ENCODE measurements around the gene HEXIM1. TPM values are rescaled to one million over a fixed set of nuclear protein-coding genes. Genes with fewer than 3 reads are reported as not detected.

Gene HEXIM1
- total and polyA plus RNA-seq, 10 donors = 12.9 to 43.1 (median 26.7) TPM

DNA sequence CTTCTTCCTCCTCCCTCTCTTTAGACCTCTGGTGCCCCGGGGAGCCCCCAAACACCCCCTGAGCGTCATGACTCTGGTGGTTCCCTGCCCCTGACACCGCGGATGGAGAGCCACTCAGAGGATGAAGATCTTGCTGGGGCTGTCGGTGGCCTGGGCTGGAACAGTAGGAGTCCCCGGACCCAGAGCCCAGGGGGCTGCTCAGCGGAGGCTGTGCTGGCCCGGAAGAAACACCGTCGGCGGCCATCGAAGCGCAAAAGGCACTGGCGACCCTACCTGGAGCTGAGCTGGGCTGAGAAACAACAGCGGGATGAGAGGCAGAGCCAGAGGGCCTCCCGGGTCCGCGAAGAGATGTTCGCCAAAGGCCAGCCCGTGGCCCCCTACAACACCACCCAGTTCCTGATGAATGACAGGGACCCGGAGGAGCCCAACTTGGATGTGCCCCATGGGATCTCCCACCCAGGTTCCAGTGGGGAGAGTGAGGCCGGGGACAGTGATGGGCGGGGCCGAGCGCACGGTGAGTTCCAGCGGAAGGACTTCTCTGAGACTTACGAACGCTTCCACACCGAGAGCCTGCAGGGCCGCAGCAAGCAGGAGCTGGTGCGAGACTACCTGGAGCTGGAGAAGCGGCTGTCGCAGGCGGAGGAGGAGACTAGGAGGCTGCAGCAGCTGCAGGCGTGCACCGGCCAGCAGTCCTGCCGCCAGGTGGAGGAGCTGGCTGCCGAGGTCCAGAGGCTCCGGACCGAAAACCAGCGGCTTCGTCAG is 20.9 kb downstream of the HEXIM1 start:
- H3K27me3 ChIP-seq (replicated peaks in 1 of 7) = no peaks in the 10 kb centered on the region
- no peak for DNase-seq
- intact Hi-C loops (cut with DNase I; ENCODE audit: low total_unique reads) = no loop called here
- WGBS, 5 donors = 94 to 96% (median 95%) methylated on average over 32 to 43 of the region's 43 CpGs
- H3K9me3 ChIP-seq = no peaks in the 10 kb centered on the region
- no peak overlapping the region for H3K4me3 ChIP-seq
- TF ChIP-seq POLR2A (IDR thresholded peaks at IDR 0.05) (no peak), POLR2AphosphoS5 (IDR thresholded peaks at IDR 0.05) (no peak)
- TF ChIP-seq, protein P1, sequence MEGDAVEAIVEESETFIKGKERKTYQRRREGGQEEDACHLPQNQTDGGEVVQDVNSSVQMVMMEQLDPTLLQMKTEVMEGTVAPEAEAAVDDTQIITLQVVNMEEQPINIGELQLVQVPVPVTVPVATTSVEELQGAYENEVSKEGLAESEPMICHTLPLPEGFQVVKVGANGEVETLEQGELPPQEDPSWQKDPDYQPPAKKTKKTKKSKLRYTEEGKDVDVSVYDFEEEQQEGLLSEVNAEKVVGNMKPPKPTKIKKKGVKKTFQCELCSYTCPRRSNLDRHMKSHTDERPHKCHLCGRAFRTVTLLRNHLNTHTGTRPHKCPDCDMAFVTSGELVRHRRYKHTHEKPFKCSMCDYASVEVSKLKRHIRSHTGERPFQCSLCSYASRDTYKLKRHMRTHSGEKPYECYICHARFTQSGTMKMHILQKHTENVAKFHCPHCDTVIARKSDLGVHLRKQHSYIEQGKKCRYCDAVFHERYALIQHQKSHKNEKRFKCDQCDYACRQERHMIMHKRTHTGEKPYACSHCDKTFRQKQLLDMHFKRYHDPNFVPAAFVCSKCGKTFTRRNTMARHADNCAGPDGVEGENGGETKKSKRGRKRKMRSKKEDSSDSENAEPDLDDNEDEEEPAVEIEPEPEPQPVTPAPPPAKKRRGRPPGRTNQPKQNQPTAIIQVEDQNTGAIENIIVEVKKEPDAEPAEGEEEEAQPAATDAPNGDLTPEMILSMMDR (IDR thresholded peaks at IDR 0.05 in 8 of 11, conservative IDR thresholded peaks at IDR 0.05 in 3 of 11) = no peak
- peaks cover 0 to 52% (median 30%) of the 10 kb centered on the region in 6 donors for H3K4me1 ChIP-seq
- peaks cover 0 to 20% (median 4%) of the 10 kb centered on the region in 6 donors for H3K36me3 ChIP-seq
- no peak overlapping the region for H3K27ac ChIP-seq

DNA sequence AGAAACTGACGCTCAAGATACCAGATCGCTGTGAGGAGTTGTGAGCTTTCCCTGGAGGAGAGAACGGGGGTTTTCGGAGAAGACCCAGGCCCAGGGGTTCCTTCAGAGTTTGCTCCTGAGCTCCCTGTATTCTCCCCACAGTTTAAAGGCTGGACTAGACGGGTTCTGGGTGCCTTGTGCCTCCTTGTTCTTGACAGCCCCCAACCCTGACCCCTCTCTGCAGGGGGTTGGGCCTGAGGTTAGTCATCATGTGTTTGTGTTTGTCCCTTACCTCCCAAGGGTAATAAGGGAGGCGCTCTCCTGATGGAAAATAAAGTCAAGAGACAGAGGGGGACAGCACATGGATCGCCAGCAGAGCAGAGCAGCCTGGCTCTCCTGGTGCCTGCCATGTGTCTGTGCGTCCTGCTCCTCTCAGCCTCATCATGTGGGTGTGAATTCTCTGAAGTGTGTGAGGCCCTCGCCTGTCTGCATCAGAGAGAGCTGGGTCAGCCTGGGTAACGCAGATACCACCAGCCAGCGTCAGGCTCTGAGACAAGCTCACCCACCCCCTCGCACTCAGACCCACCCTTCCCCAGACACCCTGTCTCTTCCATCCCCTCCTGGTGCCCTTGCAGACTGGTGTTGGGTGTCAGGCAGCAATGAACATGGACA is 22.1 kb downstream of the HEXIM1 start:
- Histone ChIP-seq H3K27ac (peak overlapping the region in 6 of 8 donors; percentile 58 to 90 (median 80)), H3K27me3 (replicated peaks in 1 of 7) (no peaks in the 10 kb centered on the region), H3K9me3 (no peaks in the 10 kb centered on the region), H3K4me3 (no peak overlapping the region), H3K4me1 (peaks cover 0 to 50% (median 30%) of the 10 kb centered on the region in 6 donors), H3K36me3 (peaks cover 0 to 20% (median 4%) of the 10 kb centered on the region in 6 donors)
- TF ChIP-seq, protein P1 (IDR thresholded peaks at IDR 0.05 in 8 of 11, conservative IDR thresholded peaks at IDR 0.05 in 3 of 11) = no peak
- no peak for TF ChIP-seq POLR2AphosphoS5 (IDR thresholded peaks at IDR 0.05)
- TF ChIP-seq POLR2A (IDR thresholded peaks at IDR 0.05) = no peak
- no peak for DNase-seq
- intact Hi-C loops (cut with DNase I; ENCODE audit: low total_unique reads) = no loop called here
- WGBS, 5 donors = 85 to 92% (median 88%) methylated on average over 10 to 12 of the region's 12 CpGs

DNA sequence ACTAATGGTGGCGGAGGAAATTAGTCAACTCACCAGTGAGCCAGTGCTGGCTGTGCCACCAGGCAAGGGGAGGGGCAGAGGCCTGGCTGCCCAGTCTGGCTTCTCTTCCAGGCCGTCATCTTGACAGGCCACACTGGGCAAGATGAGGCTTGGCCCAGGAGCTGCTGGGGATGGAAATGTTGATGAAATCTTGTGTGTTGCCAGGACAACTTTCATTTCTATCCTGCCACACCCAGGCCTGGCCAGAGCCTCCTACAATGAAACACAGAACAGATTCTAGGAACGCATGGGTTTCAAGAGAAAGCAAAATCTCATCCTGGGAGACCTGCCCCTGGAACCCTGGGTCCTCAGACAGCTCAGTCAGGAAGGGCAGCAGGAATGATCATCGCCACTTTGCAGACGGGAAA is 22.7 kb downstream of the HEXIM1 start:
- 41 to 61% (median 57%) methylated on average over 5 of the region's 5 CpGs for WGBS, 5 donors
- H3K27ac ChIP-seq = peak overlapping the region in 6 of 8 donors; percentile 58 to 90 (median 80)
- no peak for TF ChIP-seq POLR2A (IDR thresholded peaks at IDR 0.05)
- TF ChIP-seq, protein P1 (IDR thresholded peaks at IDR 0.05 in 8 of 11, conservative IDR thresholded peaks at IDR 0.05 in 3 of 11) = no peak
- no peak for TF ChIP-seq POLR2AphosphoS5 (IDR thresholded peaks at IDR 0.05)
- no peaks in the 10 kb centered on the region for H3K27me3 ChIP-seq (replicated peaks in 1 of 7)
- peaks cover 0 to 53% (median 30%) of the 10 kb centered on the region in 6 donors for H3K4me1 ChIP-seq
- H3K36me3 ChIP-seq = peaks cover 0 to 20% (median 4%) of the 10 kb centered on the region in 6 donors
- no peaks in the 10 kb centered on the region for H3K9me3 ChIP-seq
- peak overlapping the region in 1 of 8 donors; percentile 70 for H3K4me3 ChIP-seq
- DNase-seq = no peak
- intact Hi-C loops (cut with DNase I; ENCODE audit: low total_unique reads) = no loop called here
